Measurements from ENCODE around the gene BGLAP.
A peak's percentile ranks its signal among the peaks of the same experiment; 100 is the strongest.
"Not testable (repeated sequence)": the region's sequence is repeated elsewhere in the genome, so short reads cannot be mapped to it uniquely, and the experiment has no call there.

The BGLAP gene

GRCh38 chr1:156241926-156242325 is at the start of gene BGLAP:
Gene BGLAP (plus strand): TSS chr1:156242184. CDS start chr1:156242232, 48 bp downstream.
- no peak for ATAC-seq

DNA sequence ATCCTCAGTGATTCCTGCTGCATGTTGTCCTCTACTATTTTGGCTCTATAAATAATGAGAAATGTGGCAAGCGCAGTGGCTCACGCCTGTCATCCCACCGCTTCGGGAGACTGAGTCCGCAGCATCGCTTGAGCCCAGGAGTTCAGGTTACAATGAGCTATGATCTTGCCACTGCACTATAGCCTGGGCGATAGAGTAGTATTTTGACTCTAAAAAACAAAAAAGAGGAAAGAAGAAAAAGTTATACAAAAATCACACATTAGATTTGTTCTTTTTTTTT is 48.8 kb upstream of the BGLAP start:
- ATAC-seq, result no peak

DNA sequence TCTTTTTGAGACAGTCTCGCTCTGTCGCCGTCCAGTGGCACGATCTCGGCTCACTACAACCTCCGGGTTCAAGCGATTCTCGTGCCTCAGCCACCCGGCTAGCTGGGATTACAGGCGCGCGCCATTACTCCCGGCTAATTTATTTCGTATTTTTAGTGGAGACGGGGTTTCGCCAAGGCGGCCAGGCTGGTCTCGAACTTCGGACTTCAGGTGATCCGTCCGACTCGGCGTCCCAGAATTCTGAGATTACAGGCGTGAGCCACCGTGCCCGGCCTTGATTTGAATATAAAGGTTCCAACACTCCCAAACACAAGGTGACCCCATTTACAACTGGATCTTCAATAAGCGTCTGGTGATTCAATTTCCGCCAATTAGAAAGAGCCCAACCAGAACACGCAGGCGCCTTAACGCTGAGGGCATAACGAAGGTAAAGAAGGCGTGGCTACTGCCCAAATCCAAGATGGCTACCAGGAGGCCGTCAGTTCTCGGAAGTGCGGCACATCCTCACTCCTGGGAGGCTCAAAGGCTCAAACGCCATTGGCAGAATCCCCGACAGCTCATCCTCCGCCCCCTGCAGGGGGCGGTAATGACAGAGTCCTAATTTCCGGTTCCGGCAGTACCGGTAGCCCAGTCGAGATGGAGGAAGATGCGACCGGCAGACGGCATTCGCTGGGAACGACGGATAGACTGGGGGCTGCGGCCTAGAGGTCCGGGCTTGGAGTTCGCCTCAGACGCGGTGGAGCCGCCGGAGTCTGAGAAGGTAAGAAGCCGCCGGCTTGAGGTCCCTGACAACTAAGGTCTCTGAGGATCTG is 48.3 kb upstream of the BGLAP start, which contains the start of gene SLC25A44:
Gene SLC25A44, plus strand, starts transcription at position 617 of the 812 bp plus-strand sequence. CDS start 5,744 bp downstream, outside the sequence.
- ATAC-seq, result peak; percentile 97 to 98

DNA sequence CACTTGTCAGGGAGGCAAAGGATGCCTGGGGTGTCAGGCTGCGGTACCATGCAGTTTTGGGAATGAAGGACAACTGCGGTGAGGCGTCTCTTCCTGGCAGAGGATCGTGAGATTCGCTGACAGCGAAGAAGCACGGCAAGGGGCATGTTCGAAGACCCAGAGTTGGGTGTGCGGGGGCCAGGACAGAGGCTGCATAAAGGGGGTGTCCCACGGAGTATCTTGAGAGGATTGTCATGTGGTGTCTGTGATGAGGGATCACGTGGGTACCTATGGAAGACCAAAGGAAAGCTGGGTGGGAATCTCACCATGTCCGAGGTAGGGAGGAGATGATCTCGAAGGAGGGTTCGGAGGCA is 47.7 kb upstream of the BGLAP start:
- ATAC-seq, result no peak

DNA sequence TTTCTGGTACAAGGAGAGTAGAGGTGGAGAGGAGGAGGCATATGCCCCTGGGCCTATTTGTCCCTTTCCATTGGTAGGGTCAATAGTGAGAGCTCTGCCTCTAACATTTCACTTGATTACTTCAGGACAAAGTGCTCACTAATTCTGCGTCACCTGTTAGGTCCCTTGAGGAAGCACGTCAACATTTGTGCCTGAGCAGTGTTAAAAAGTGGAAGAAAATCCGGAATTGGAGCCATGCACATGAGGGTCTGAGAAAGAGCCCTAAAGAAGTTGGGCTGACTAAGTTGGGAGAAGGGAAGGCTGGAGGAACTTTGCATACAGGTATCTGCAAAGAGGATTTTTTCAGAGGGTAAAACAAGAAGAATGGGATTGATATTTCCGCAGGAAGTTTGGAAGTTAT is 46.1 kb upstream of the BGLAP start:
- no peak for ATAC-seq

DNA sequence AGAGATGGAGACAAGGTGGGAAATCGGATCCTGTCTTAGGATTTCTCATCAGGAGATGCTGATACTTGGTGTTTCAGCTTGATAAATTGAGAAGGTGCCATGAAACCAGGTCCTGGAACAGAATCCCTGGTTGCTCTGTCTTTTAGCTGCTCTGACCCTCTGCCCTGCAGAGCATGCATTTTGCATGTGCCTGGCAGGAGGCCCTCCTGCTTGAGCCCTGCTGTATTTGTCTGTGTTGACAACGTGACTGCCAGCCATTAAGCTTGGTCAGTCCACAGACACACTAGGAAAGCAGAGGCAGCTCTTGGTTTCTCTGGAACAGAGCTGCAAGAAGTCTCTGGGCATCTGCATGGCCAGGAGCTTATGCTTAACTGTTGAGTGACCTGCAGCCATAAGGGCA is 45.5 kb upstream of the BGLAP start:
- ATAC-seq, result no peak

- peak; percentile 73 for ATAC-seq
Observed at GRCh38 chr1:156198831-156199349, 43.1 kb upstream of the BGLAP start.

DNA sequence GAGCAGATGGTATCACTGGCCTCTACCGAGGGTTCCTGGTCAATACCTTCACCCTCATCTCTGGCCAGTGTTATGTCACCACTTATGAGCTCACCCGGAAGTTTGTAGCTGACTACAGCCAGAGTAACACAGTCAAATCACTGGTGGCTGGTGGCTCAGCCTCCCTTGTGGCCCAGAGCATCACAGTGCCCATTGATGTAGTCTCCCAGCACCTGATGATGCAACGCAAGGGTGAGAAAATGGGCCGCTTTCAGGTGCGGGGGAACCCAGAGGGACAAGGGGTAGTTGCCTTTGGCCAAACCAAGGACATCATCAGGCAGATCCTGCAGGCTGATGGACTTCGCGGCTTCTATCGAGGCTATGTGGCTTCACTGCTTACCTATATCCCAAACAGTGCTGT is 41.9 kb upstream of the BGLAP start:
- ATAC-seq, result no peak

DNA sequence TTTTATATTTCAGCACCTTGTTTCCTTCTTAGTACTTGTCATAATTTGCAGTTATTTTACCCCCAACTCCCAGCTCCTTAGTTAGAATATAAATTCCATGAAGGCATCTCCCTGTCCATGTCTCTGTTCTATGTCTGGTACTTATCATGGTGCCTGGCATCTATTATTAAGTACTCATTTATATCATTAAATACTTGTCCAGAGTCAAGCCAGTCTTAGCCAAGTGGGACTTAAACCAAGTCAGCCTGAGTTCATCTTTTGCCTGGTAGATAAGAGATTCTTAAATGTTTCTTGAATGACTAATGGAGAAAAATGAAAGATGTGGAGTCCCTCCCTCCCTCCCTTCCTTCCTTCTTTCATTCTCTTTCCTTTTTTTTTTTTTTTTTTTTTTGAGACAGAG is 38.7 kb upstream of the BGLAP start:
- ATAC-seq, result no peak

DNA sequence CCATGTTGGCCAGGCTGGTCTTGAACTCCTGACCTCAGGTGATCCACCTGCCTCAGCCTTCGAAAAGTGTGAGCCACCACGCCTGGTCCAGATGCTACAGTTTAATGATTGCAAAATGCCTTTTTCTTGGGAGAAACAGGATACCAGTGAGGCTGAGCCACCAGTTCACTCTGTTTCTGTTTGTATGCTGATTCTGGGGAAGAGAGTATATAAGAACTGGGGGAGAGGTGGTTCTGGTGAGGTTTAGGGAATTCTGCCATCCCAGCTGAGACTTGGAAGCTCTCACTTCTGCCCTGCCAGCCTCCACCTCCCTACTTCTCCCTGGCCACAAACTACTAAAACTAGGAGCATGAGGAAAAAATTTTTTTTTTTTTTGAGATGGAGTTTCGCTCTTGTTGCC is 37.3 kb upstream of the BGLAP start:
- no peak for ATAC-seq

DNA sequence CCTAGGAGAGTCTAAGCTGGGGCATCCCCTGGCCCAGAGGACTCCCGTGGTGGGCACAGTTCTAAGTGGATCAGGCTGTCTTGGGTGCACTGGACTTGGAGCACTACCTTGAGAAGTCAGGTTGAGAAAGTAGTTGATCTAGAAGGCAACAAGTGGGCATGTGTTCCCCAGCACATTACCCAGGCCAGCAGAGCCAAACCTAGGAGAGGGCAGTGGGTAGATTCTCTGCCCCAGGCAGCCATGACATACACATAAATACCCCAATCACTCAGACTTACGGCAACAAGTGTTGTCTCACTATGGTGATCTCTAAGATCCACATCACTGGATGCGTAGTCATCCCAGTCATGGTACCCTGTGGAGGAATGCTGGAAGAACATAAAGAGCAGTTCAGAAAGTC is 30.7 kb upstream of the BGLAP start:
- ATAC-seq, result no peak

- no peak for ATAC-seq
Observed at GRCh38 chr1:156212130-156212529, 29.9 kb upstream of the BGLAP start.

DNA sequence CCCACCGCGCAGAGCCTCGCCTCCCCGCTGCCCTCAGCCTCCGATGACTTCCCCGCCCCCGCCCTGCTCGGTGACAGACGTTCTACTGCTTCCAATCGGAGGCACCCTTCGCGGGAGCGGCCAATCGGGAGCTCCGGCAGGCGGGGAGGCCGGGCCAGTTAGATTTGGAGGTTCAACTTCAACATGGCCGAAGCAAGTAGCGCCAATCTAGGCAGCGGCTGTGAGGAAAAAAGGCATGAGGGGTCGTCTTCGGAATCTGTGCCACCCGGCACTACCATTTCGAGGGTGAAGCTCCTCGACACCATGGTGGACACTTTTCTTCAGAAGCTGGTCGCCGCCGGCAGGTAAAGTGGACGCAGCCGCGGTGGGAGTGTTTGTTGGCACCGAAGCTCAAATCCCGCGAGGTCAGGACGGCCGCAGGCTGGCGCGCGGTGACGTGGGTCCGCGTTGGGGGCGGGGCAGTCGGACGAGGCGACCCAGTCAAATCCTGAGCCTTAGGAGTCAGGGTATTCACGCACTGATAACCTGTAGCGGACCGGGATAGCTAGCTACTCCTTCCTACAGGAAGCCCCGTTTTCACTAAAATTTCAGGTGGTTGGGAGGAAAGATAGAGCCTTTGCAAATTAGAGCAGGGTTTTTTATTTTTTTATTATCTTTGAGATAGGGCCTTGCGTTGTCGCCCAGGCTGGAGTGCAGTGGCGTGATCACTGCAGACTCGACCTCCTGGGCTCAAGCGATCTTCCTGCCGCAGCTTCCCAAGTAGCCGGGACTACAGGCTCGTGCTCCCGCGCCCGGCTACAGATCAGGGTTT is 28.9 kb upstream of the BGLAP start, which contains the start of gene PMF1:
Gene PMF1, plus strand, starts transcription at position 175 of the 811 bp plus-strand sequence. Its CDS starts 9 bp downstream, at position 184.
- ATAC-seq, result peak; percentile 87 to 91

DNA sequence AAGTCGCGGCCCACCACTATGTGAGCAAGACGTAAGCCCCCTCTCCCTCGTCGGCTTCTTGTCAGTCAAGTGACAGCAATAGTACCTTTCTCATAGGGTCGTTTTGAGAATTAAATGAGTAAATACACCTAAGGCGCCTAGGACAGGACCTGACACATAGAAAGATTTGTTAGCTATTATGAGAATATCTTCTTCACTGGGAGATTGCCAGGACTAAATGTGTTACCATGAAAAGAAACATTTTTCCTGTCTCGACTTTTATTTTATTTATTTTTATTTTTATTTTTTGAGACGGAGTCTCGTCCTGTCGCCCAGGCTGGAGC is 28.4 kb upstream of the BGLAP start:
- no peak for ATAC-seq

GRCh38 chr1:156214024-156214748 is 27.8 kb upstream of the BGLAP start:
- peak; percentile 13 to 20 for ATAC-seq

DNA sequence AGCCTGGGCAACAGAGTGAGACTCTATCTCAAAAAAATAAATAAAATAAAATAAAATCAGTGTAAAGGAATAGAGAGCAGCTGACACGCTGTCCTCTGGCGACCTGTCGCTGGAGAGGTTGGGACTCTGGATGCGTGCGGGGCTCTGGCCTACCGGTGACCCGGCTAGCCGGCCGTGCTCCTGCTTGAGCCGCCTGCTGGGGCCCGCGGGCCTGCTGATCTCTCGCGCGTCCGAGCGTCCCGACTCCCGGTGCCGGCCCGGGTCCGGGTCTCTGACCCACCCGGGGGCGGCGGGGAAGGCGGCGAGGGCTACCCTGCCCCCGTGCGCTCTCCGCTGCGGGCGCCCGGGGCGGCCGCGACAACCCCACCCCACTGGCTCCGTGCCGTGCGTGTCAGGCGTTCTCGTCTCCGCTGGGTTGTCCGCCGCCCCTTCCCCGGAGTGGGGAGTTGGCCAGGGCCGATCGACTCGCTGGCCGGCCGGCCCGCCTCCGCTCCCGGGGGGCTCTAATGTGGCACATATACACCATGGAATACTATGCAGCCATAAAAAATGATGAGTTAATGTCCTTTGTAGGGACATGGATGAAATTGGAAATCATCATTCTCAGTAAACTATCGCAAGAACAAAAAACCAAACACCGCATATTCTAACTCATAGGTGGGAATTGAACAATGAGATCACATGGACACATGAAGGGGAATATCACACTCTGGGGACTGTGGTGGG is 25.5 kb upstream of the BGLAP start:
- not testable (repeated sequence) for ATAC-seq

- ATAC-seq, result peak; percentile 52 to 58
Observed at GRCh38 chr1:156217871-156218270, 24.1 kb upstream of the BGLAP start.

DNA sequence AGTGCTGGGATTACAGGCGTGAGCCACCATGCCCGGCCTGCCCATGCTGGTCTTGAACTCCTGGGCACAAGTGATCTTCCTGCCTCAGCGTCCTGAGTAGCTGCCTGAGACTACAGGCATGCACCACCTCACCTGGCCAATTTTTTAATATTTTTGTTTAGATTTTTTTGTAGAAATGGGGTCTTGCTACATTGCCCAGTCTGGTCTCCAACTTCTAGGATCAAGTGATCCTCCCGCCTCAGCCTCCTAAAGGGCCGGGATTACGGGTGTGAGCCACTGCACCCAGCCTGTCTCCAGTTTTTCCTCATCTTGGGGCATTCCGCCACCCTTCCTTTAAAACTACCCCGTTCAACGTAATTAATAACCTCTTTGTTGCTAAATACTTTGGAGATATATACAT is 21.8 kb upstream of the BGLAP start:
- no peak for ATAC-seq

DNA sequence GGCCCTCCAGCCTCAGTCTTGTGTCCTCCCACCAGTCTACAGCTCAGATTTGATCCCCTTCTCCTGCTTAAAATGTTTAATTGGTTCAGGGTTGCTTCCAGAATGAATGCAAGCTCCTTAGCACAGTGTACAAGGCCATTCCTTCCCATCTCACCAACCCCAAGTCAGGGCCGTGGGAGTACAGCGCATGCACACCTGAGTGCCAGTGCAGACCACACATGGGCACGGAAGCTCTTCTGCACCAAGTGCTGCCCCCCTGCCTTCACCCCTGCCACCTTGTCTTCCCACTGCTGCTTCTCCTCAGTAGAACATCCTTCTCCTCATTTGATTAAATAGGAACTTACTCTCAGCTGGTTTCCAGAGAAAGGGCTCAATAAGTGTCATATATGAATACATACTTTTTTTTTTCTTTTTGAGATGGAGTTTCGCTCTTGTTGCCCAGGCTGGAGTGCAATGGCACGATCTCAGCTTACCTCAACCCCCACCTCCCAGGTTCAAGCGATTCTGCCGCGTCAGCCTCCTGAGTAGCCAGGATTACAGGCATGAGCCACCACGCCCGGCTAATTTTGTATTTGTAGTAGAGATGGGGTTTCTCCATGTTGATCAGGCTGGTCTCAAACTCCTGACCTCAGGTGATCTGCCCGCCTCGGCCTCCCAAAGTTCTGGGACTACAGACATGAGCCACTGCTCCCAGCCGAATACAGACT is 19.8 kb upstream of the BGLAP start:
- no peak for ATAC-seq

- no peak for ATAC-seq
Observed at GRCh38 chr1:156225677-156226014, 16.3 kb upstream of the BGLAP start.

- ATAC-seq, result peak; percentile 5 to 10
Observed at GRCh38 chr1:156226116-156226538, 15.9 kb upstream of the BGLAP start.

GRCh38 chr1:156226782-156227181 is 15.2 kb upstream of the BGLAP start:
- ATAC-seq, result no peak
